Thyroid gland (tissue), 4 donors: ENCODE results near the gene EDAR. TPM values are rescaled to one million over a fixed set of nuclear protein-coding genes. Genes with fewer than 3 reads are reported as not detected.

Experiments
- DNase-seq, 2 donors: peaks; one replicate each; pipeline ENCODE4 v3.0.0-alpha.2; 2019
- H3K27ac ChIP-seq, 3 donors: fragments of 200-600 bp; sonication (generic); 1 replicate in 2 of 3; 2 replicates in 1 of 3; pipeline ENCODE4 v1.5.1; 2016 to 2019; ENCODE audit warnings: mild to moderate bottlenecking in 1 of 3, moderate library complexity in 1 of 3
- H3K27me3 ChIP-seq: fragments of 200-600 bp; sonication (generic); one replicate; pipeline ENCODE4 v1.5.1; 2019
- H3K36me3 ChIP-seq, 2 donors: fragments of 200-600 bp; sonication (generic); one replicate each; pipeline ENCODE4 v1.5.1; 2016 to 2019
- H3K4me1 ChIP-seq, 2 donors: fragments of 200-600 bp; sonication (generic); one replicate each; pipeline ENCODE4 v1.5.1; 2017 to 2019
- H3K4me3 ChIP-seq, 3 donors: fragments of 200-600 bp; sonication (generic); replicated peaks in 1 of 3; 1 replicate in 2 of 3; 2 replicates in 1 of 3; pipeline ENCODE4 v1.5.1; 2016; ENCODE audit warnings: mild to moderate bottlenecking in 1 of 3
- H3K9me3 ChIP-seq: fragments of 200-600 bp; sonication (generic); one replicate; pipeline ENCODE4 v1.5.1; 2017
- POLR2A ChIP-seq, 2 donors: fragments of 450-650 bp; IDR thresholded peaks; one replicate each; pipeline ENCODE4 v1.6.1; 2017; ENCODE audit warnings: antibody characterized with exemption in 2 of 2, mild to moderate bottlenecking in 2 of 2, moderate library complexity in 1 of 2
- WGBS, 2 donors: methylation state at CpG; one replicate each; pipeline ENCODE4 v1.1.5; 2017; 5-methylcytosine and 5-hydroxymethylcytosine counted together
- intact Hi-C: fragments of 100-400 bp; cut with DNase I; formaldehyde crosslinking; loops from one replicate; pipeline ENCODE4 v1.15.1; 2023
- small RNA-seq: library from RNA; depleted of rRNA; stranded (forward); fragments of <200 nt; gene quantifications from one replicate; pipeline ENCODE3, GENCODE V24; 2016
- total RNA-seq, 4 donors: library from RNA; depleted of rRNA; stranded (reverse); fragments of >200 nt; gene quantifications; one replicate each; pipeline ENCODE4 v1.2.3, GENCODE V29; 2016
- TF ChIP-seq, protein P1 (sequence below), 6 experiments: fragments of 200-600 bp in 3 of 6; fragments of 450-650 bp in 3 of 6; sonication (generic) in 3 of 6; IDR thresholded peaks; one replicate each; pipeline ENCODE4 v1.5.1; 2016 to 2019; ENCODE audit warnings: antibody characterized with exemption in 6 of 6, mild to moderate bottlenecking in 2 of 6, inconsistent platforms in 1 of 6, moderate library complexity in 1 of 6

The EDAR gene
- total RNA-seq, 4 donors from 2014 or later = not detected

DNA sequence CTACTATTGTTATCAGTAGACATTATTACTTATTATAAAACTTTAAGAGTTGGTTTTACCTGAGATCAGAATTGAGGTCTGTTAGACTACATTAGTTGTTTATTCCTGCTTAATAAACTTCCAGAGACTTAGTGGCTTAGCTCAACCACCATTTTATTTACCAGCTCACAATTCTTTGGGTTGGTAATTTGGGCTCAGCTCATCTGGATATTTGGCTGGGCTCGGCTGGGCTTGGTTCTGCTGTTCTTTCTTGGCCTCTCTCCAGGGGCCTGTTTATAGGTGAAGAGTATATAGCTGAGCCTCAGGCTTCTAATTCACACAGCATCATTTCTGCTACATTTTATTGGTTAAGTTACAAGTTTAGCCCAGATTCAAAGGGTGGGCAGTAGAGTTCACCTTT, 134.5 kb downstream of the EDAR start:
- DNase-seq = no peak
- intact Hi-C loops = no loop called here
- Histone ChIP-seq H3K9me3 (no peaks in the 10 kb centered on the region), H3K27ac (no peak overlapping the region), H3K4me1 (no peaks in the 10 kb centered on the region), H3K4me3 (no peak overlapping the region), H3K27me3 (no peaks in the 10 kb centered on the region), H3K36me3 (no peaks in the 10 kb centered on the region)
- TF ChIP-seq, protein P1, sequence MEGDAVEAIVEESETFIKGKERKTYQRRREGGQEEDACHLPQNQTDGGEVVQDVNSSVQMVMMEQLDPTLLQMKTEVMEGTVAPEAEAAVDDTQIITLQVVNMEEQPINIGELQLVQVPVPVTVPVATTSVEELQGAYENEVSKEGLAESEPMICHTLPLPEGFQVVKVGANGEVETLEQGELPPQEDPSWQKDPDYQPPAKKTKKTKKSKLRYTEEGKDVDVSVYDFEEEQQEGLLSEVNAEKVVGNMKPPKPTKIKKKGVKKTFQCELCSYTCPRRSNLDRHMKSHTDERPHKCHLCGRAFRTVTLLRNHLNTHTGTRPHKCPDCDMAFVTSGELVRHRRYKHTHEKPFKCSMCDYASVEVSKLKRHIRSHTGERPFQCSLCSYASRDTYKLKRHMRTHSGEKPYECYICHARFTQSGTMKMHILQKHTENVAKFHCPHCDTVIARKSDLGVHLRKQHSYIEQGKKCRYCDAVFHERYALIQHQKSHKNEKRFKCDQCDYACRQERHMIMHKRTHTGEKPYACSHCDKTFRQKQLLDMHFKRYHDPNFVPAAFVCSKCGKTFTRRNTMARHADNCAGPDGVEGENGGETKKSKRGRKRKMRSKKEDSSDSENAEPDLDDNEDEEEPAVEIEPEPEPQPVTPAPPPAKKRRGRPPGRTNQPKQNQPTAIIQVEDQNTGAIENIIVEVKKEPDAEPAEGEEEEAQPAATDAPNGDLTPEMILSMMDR (IDR thresholded peaks at IDR 0.05) = no peak
- TF ChIP-seq POLR2A (IDR thresholded peaks at IDR 0.05) = no peak
- WGBS, 2 donors = 65 to 95% methylated on average over 1 of the region's 1 CpG

DNA sequence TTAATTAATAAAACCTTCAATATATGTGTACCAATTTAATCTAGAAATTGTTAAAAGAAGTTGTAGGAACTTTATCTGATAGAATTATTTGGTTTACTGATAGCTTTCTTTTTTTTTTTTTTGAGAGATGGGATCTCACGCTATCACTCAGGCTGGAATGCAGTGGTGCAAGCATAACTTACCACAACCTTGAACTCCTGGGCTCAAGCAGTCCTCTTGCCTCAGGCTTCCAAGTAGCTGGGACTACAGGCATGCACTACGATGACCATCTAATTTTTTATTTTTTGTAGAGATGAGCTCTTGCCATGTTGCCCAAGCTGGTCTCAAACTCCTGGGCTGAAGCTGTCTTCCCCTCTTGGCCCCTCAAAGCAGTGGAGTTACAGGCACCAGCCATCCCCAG, 135.6 kb downstream of the EDAR start:
- no peaks in the 10 kb centered on the region for H3K36me3 ChIP-seq
- intact Hi-C loops = no loop called here
- H3K9me3 ChIP-seq = no peaks in the 10 kb centered on the region
- WGBS, 2 donors = 90 to 97% methylated on average over 2 of the region's 2 CpGs
- H3K4me3 ChIP-seq = no peak overlapping the region
- DNase-seq = no peak
- H3K27me3 ChIP-seq = no peaks in the 10 kb centered on the region
- TF ChIP-seq, protein P1 (IDR thresholded peaks at IDR 0.05) = no peak
- TF ChIP-seq POLR2A (IDR thresholded peaks at IDR 0.05) = no peak
- H3K4me1 ChIP-seq = no peaks in the 10 kb centered on the region
- no peak overlapping the region for H3K27ac ChIP-seq

DNA sequence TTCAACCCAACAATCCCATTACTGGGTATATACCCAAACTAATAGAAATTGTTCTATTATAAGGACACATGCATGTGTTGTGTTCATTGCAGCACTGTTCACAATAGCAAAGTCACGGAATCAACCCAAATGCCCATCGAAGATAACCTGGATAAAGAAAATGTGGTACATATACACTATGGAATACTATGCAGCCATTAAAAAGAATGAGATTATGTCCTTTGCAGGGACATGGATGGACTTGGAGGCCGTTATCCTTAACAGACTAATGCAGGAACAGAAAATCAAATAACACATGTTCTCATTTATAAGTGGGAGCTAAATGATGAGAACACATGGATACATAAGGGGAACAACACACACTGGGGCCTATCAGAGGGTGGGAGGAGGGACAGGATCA, 136.6 kb downstream of the EDAR start:
- WGBS, 2 donors = 98 to 100% methylated on average over 3 of the region's 3 CpGs
- intact Hi-C loops = no loop called here
- Histone ChIP-seq H3K9me3 (no peaks in the 10 kb centered on the region), H3K4me3 (no peak overlapping the region), H3K4me1 (no peaks in the 10 kb centered on the region), H3K27ac (no peak overlapping the region), H3K27me3 (no peaks in the 10 kb centered on the region), H3K36me3 (no peaks in the 10 kb centered on the region)
- DNase-seq = no peak
- no peak for TF ChIP-seq POLR2A (IDR thresholded peaks at IDR 0.05)
- TF ChIP-seq, protein P1 (IDR thresholded peaks at IDR 0.05) = no peak

DNA sequence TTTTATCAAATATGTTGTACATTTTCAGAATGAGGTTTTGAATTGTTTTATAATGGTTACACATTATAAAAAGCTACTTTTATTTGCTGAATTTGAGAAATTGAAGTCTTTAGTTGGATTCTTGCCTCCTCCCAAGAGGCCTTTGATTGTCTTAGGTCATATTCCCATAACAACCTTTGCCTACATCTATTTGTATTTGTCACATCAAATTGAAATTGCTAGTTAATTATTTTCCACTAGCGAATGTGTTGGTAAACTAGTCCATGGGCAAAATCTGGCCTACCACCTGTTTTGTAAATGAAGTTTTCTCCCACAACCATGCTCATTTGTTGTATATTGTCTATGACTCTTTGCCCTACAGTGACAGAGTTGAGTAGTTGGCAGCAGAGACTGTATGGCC, 142.0 kb downstream of the EDAR start:
- DNase-seq = no peak
- Histone ChIP-seq H3K36me3 (no peaks in the 10 kb centered on the region), H3K9me3 (no peaks in the 10 kb centered on the region), H3K27me3 (no peaks in the 10 kb centered on the region), H3K4me1 (no peaks in the 10 kb centered on the region), H3K4me3 (no peak overlapping the region), H3K27ac (no peak overlapping the region)
- intact Hi-C loops = no loop called here
- TF ChIP-seq, protein P1 (IDR thresholded peaks at IDR 0.05) = no peak
- 94 to 95% methylated on average over 1 of the region's 1 CpG for WGBS, 2 donors

DNA sequence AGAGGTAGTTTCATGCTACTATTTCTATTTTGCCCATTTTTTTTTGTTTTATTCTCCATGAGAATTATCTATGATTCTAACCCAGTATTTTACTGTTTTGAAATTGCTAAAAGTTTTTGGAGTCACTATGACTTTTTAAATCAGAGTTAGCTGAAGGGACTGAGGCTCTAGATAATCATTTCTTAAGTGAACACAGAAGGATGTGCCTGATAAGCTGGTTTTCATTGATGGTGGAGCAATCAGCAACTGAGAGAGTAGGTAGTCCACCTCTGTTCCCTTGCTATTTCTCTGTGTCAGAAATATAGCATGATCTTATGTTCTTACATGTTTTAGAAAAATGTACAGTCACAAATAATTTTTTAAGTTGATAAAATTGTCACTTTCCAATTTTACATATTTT, 143.1 kb downstream of the EDAR start:
- H3K4me1 ChIP-seq = no peaks in the 10 kb centered on the region
- no peak overlapping the region for H3K27ac ChIP-seq
- H3K9me3 ChIP-seq = no peaks in the 10 kb centered on the region
- no peaks in the 10 kb centered on the region for H3K36me3 ChIP-seq
- no peaks in the 10 kb centered on the region for H3K27me3 ChIP-seq
- H3K4me3 ChIP-seq = no peak overlapping the region
- intact Hi-C loops = no loop called here
- no peak for DNase-seq
- TF ChIP-seq, protein P1 (IDR thresholded peaks at IDR 0.05) = no peak
- TF ChIP-seq POLR2A (IDR thresholded peaks at IDR 0.05) = no peak

Small RNAs within 50 kb of the gene (small RNA-seq; reads per million reads assigned to genes)
- not detected for gene AC073415.1

Other genes with a start within 250 kb of the EDAR start
- gene CCDC138, start 202.4 kb downstream of the EDAR start, total RNA-seq = 1 to 10 TPM; 3.9 to 7.3 (median 5.8) TPM
- 1 to 10 TPM; 2.1 to 7.4 (median 2.8) TPM for gene SH3RF3, start 140.0 kb upstream of the EDAR start, total RNA-seq